Pulmonary artery endothelial cell (primary cell): Measurements from ENCODE around the gene KCTD10. TPM values are rescaled to one million over a fixed set of nuclear protein-coding genes. Genes with fewer than 3 reads are reported as not detected.
"Not testable (repeated sequence)": the region's sequence is repeated elsewhere in the genome, so short reads cannot be mapped to it uniquely, and the experiment has no call there.

Source experiments
- DNase-seq: peaks from one replicate; pipeline ENCODE4 v3.0.0-alpha.2; 2011; ENCODE audit warnings: low read depth, low spot score
- total RNA-seq: library from RNA; depleted of rRNA; stranded (reverse); fragments of >200 nt; gene quantifications from 2 replicates; pipeline ENCODE4 v1.2.3, GENCODE V29; 2014

The KCTD10 gene
- total RNA-seq, 1 donor from 2014 or later, result 102 TPM

GRCh38 chr12:109422251-109422650 lies 54.8 kb downstream of the KCTD10 start:
- DNase-seq, result no peak

- DNase-seq, result no peak
These were observed 55.6 kb downstream of the KCTD10 start for GRCh38 chr12:109421355-109422087.

- DNase-seq, result no peak
These were observed 58.1 kb downstream of the KCTD10 start for GRCh38 chr12:109418848-109419480.

GRCh38 chr12:109406147-109406546 lies 71.0 kb downstream of the KCTD10 start:
- DNase-seq, result not testable (repeated sequence)

GRCh38 chr12:109404841-109405240 lies 72.3 kb downstream of the KCTD10 start:
- DNase-seq, result not testable (repeated sequence)

Other genes with a start within 250 kb of the KCTD10 start
- gene FOXN4, start 168.0 kb downstream of the KCTD10 start, total RNA-seq, result not detected in 2 replicates
- gene MYO1H, start 129.4 kb downstream of the KCTD10 start, total RNA-seq, result not detected in 2 replicates
- gene UBE3B, start 334 bp upstream of the KCTD10 start, total RNA-seq, result 35.3 and 49.3 TPM in 2 replicates
- gene MMAB, start 96.2 kb upstream of the KCTD10 start, total RNA-seq, result 38.6 and 43.5 TPM in 2 replicates
- 19.7 and 32.5 TPM in 2 replicates for gene MVK, start 96.5 kb upstream of the KCTD10 start, total RNA-seq
- 0.26 and 0.92 TPM in 2 replicates for gene FAM222A, start 236.5 kb upstream of the KCTD10 start, total RNA-seq